Stimulated activated naive CD8-positive, alpha-beta T cell treated with anti-CD3 and anti-CD28 coated beads, Interleukin-15, Interleukin-2, amounts not matched to agents 100 U/mL and 50 U/mL, for 24 hours (primary cell): ENCODE measurements around the gene TTC36.
"Not testable (repeated sequence)": the region's sequence is repeated elsewhere in the genome, so short reads cannot be mapped to it uniquely, and the experiment has no call there.

ENCODE experiments used
- ATAC-seq: fragments of 150-1000 bp; cut with Tn5 transposase; one replicate; pipeline ENCODE4 v1.10.0; 2021
- DNase-seq: peaks from one replicate; pipeline ENCODE4 v3.0.0; 2021

TTC36 gene

GRCh38 chr11:118532852-118533768, 5.8 kb downstream of the TTC36 start:
- DNase-seq = no peak
- ATAC-seq = no peak

- ATAC-seq (no peak), DNase-seq (no peak)
These were observed 6.8 kb downstream of the TTC36 start for GRCh38 chr11:118533769-118534729.

- no peak for ATAC-seq
- DNase-seq = no peak
These were observed 8.0 kb downstream of the TTC36 start for GRCh38 chr11:118535261-118535660.

- no peak for ATAC-seq
- no peak for DNase-seq
These were observed 9.5 kb downstream of the TTC36 start for GRCh38 chr11:118536726-118537125.

- ATAC-seq = no peak
- DNase-seq = no peak
These were observed 10.2 kb downstream of the TTC36 start for GRCh38 chr11:118537409-118537980.

- DNase-seq = no peak
- ATAC-seq = no peak
These were observed 16.9 kb downstream of the TTC36 start for GRCh38 chr11:118544010-118544646.

GRCh38 chr11:118544647-118545010, 17.4 kb downstream of the TTC36 start:
- DNase-seq = no peak
- ATAC-seq = no peak

GRCh38 chr11:118545533-118545932, 18.3 kb downstream of the TTC36 start:
- DNase-seq = no peak
- no peak for ATAC-seq

- no peak for DNase-seq
- no peak for ATAC-seq
These were observed 19.9 kb downstream of the TTC36 start for GRCh38 chr11:118547132-118547531.

- ATAC-seq = no peak
- no peak for DNase-seq
These were observed 25.1 kb downstream of the TTC36 start for GRCh38 chr11:118552341-118552740.

- ATAC-seq (no peak), DNase-seq (no peak)
These were observed 33.5 kb downstream of the TTC36 start for GRCh38 chr11:118560806-118561205.

- DNase-seq (no peak), ATAC-seq (no peak)
These were observed 37.8 kb downstream of the TTC36 start for GRCh38 chr11:118565051-118565450.

GRCh38 chr11:118569670-118570069, 42.4 kb downstream of the TTC36 start:
- ATAC-seq (no peak), DNase-seq (no peak)

GRCh38 chr11:118570787-118571186, 43.5 kb downstream of the TTC36 start:
- ATAC-seq (no peak), DNase-seq (no peak)

- ATAC-seq = not testable (repeated sequence)
- peak; percentile 27 for DNase-seq
These were observed 44.4 kb downstream of the TTC36 start for GRCh38 chr11:118571701-118572060.

- ATAC-seq (peak; percentile 79), DNase-seq (peak; percentile 80)
These were observed 45.0 kb downstream of the TTC36 start, which contains the start of gene ARCN1 for GRCh38 chr11:118572061-118572980. Gene ARCN1 (plus strand): TSS chr11:118572409. CDS start chr11:118572548, 139 bp downstream.

- peak; percentile 86 for ATAC-seq
- no peak for DNase-seq
These were observed 45.8 kb downstream of the TTC36 start for GRCh38 chr11:118572981-118573550.

GRCh38 chr11:118574636-118575035, 47.4 kb downstream of the TTC36 start:
- ATAC-seq (no peak), DNase-seq (no peak)

- not testable (repeated sequence) for ATAC-seq, DNase-seq
These were observed 50.7 kb downstream of the TTC36 start for GRCh38 chr11:118577995-118578394.
